AG04449 (cell line): ENCODE results near the gene KRT37.

Source experiments
- CTCF ChIA-PET: fragments of 350-600 bp; formaldehyde crosslinking; extraction: SDS; loops from one replicate; lab custom pipeline; 2021; ENCODE audit warnings: antibody characterized with exemption; lab: Yijun Ruan, JAX
- POLR2A ChIA-PET: fragments of 400-600, 350-600 bp; formaldehyde crosslinking; extraction: SDS; loops from one replicate; lab custom pipeline; 2020; ENCODE audit warnings: antibody characterized with exemption, inconsistent platforms; lab: Yijun Ruan, JAX
- DNase-seq: peaks from one replicate; pipeline ENCODE4 v3.0.0-alpha.2; 2010; ENCODE audit warnings: low read depth, low spot score
- H3K4me3 ChIP-seq: 2 replicates; pipeline ENCODE4 v1.5.1; 2011; ENCODE audit warnings: low read depth, mild to moderate bottlenecking, control low read depth, low read length
- CTCF ChIP-seq: IDR thresholded peaks from one replicate; pipeline ENCODE4 v1.5.1; 2011; ENCODE audit warnings: mild to moderate bottlenecking, moderate library complexity, low read length, control low read depth, inconsistent platforms; ENCODE audit not compliant: insufficient read depth; ENCODE audit errors: missing control alignments

Gene KRT37

GRCh38 chr17:41411072-41411840 lies 13.1 kb downstream of the KRT37 start:
- POLR2A ChIA-PET, result no interaction called here
- H3K4me3 ChIP-seq, result no peak overlapping the region
- no peak for TF ChIP-seq CTCF
- no peak for DNase-seq
- CTCF ChIA-PET, result interaction anchor here (1.1 to 1.2 kb wide), 2 partner anchors 15 to 18 kb away, joined by 3 read pairs; no protein-coding TSS in a partner anchor

DNA sequence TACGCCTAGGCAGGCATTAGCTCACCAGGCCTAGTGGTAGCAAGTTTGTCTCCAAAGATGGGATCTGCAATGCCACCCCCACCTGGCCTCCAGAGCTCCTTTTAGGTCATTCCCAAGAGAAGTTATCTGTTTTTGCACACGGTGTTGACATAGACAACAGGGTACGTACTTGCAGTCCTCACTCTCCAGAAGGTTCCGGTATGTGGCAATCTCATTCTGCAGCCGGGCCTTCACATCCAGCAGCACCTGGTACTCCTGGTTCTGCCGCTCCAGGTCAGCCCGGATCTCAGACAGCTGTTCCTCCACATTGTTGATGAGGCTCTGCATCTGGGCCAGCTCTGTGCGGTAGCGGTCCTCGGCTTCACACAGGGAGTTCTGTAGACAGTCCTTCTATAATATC lies 17.2 kb downstream of the KRT37 start:
- POLR2A ChIA-PET, result no interaction called here
- CTCF ChIA-PET, result interaction anchor here (1.2 to 1.4 kb wide), 2 partner anchors 25 to 85 kb away, joined by 4 read pairs; partner anchors contain the start of gene KRT34
- no peak for TF ChIP-seq CTCF
- H3K4me3 ChIP-seq, result no peak overlapping the region
- no peak for DNase-seq

GRCh38 chr17:41406205-41406604 lies 18.2 kb downstream of the KRT37 start:
- TF ChIP-seq CTCF, result peak; percentile 5
- ChIA-PET POLR2A (no interaction called here), CTCF (interaction anchor here (1.3 to 3.5 kb wide), 3 partner anchors 10 to 143 kb away, joined by 3 to 26 read pairs (median 10); no protein-coding TSS in a partner anchor)
- H3K4me3 ChIP-seq, result no peak overlapping the region
- no peak for DNase-seq

- peak; percentile 80 for DNase-seq
- no peak for TF ChIP-seq CTCF
- CTCF ChIA-PET, result interaction anchor here (0.7 to 3.5 kb wide), 16 partner anchors 9 to 548 kb away, joined by 3 to 26 read pairs (median 5); partner anchors contain the start of gene KRT34
- H3K4me3 ChIP-seq, result no peak overlapping the region
- POLR2A ChIA-PET, result interaction anchor here (1.0 to 1.9 kb wide), 5 partner anchors 9 to 36 kb away, joined by 3 to 9 read pairs (median 4); partner anchors contain the start of gene KRT34
Measured at GRCh38 chr17:41404024-41404671, 20.2 kb downstream of the KRT37 start.

DNA sequence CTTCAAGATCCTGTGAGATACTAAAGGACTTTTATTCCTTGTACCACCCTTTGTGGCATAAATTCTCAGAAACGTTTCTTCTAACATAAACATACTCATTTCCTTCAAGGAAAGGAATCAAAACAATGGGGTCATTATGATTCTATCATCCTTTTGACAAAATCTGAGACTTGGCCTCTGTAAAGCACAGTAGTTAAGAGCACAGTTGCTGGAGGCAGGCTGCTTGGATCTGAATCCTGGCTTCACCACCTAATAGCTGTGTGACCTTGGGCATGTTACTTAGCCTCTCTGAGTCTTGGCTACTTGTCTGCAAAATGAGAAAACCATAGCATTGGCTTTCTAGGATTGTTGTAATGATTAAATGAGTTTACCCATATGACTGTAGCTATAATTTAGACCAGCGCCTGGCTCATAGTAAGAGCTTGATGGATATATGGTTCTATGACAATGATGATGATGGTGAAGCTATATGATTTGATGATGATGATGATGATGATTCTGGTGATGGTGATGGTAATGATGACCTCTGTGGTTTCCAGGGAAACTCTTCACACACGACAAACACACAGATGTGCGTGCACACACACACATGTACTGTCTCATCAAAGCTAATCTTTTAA lies 20.9 kb downstream of the KRT37 start:
- DNase-seq, result no peak
- H3K4me3 ChIP-seq, result no peak overlapping the region
- POLR2A ChIA-PET, result interaction anchor here (1.0 to 1.9 kb wide), 4 partner anchors 10 to 36 kb away, joined by 4 to 9 read pairs (median 4); partner anchors contain the start of gene KRT34
- no peak for TF ChIP-seq CTCF
- CTCF ChIA-PET, result interaction anchor here (0.7 to 3.5 kb wide), 13 partner anchors 10 to 547 kb away, joined by 3 to 26 read pairs (median 5); partner anchors contain the start of gene KRT34
